ENCODE data around the gene SPSB4.

The SPSB4 gene

DNA sequence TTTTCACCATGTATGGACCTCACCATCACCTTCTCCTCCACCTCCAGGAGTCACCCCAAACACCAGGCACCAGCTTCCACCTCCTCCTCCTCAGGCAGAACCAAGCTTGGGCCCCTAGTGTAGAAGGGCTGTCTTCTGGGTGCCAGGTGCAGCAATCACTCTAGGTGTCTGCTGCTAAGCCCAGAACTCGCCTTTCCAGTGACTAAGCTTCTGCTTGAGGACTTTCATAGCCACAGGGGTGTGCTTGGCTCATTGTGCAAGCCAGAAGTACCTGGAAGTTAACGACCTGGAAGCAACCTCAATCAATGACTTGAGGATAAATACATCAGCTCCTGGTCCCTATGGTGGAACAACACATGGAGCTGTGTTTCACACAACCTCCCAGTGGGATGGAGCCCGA is 130.7 kb downstream of the SPSB4 start:
- no peaks in the 10 kb centered on the region for H3K36me3 Mint-ChIP-seq (ENCODE audit: low read depth)
- no peaks in the 10 kb centered on the region for H3K27me3 Mint-ChIP-seq
- peaks cover 13% of the 10 kb centered on the region for H3K9me3 Mint-ChIP-seq
- no peak for DNase-seq
- no peak overlapping the region for H3K27ac Mint-ChIP-seq
- H3K4me3 Mint-ChIP-seq: no peak overlapping the region
- no peaks in the 10 kb centered on the region for H3K4me1 Mint-ChIP-seq (ENCODE audit: low read depth)

DNA sequence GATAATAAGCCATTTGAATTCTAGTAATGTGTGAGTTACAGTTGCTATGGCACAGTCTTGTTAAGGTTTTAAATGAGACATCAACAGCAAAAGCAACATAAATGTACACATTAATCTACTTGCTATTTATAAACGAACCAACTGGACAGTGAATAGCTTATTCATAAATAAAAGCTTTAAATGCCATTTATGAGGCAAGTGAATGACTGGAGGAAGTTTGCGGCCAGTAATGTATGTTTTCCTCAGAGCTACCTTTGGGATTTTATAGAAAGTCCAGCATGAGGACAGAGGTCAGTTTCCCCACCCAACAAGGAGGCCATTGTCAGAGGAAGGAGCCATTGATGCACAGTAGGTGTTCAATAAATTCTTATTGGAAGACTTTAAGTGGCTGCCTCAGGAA is 132.5 kb downstream of the SPSB4 start:
- Mint-ChIP-seq H3K4me1 (ENCODE audit: low read depth) (no peaks in the 10 kb centered on the region), H3K36me3 (ENCODE audit: low read depth) (no peaks in the 10 kb centered on the region), H3K9me3 (peaks cover 13% of the 10 kb centered on the region), H3K4me3 (no peak overlapping the region), H3K27me3 (no peaks in the 10 kb centered on the region), H3K27ac (no peak overlapping the region)
- no peak for DNase-seq

DNA sequence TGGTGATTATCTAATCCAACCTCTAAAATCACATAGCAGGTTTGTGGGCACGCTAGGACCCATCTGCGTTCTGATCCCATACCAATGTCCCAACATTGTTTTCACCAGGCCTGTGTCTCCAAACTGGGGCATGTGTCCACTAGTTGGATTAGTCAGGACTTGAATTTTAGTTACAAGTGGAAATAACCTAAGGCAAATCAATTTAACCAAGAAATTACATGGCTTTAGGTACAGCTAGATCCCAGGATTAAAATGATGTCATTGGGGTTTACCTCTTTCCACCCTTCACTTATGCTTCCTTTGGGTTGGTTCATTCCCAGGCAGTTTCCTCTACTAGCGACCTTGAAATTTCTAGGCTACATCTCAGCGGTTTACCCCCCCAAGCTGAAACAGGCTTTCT is 133.3 kb downstream of the SPSB4 start:
- Mint-ChIP-seq H3K4me1 (ENCODE audit: low read depth) (no peaks in the 10 kb centered on the region), H3K27ac (no peak overlapping the region), H3K36me3 (ENCODE audit: low read depth) (no peaks in the 10 kb centered on the region), H3K27me3 (no peaks in the 10 kb centered on the region), H3K9me3 (peaks cover 12% of the 10 kb centered on the region), H3K4me3 (no peak overlapping the region)
- no peak for DNase-seq

DNA sequence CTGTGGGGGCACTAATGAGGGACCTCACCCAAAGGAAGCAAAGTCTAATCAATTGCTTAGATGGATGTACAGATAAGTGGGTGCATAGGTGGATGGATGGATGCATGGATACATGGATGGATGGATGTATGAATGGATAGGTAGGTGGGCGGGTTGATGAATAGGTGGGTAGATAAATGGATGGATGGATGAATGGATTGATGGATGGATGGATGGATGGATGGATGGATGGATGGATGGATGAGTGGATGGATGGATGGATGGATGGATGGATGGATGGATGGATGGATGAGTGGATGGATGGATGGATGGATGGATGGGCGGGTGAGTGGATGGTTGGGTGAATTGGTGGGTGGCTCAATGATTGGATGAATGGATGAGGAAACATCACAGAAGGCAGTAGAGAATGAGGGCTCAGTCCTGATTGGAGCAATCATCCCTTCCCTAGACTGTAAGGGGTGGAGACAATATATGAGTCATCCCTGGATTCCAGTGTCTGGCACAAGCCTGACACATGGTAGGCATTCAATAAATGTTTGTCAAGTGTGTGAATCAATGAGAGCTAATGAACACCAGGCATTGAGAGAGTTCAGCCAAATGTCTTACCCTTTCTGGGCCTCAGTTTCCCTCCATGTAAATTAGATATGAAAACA is 140.1 kb downstream of the SPSB4 start:
- DNase-seq: no peak
- no peak overlapping the region for H3K27ac Mint-ChIP-seq
- no peak overlapping the region for H3K4me3 Mint-ChIP-seq
- peaks cover 8% of the 10 kb centered on the region for H3K27me3 Mint-ChIP-seq
- H3K9me3 Mint-ChIP-seq: no peaks in the 10 kb centered on the region
- no peaks in the 10 kb centered on the region for H3K36me3 Mint-ChIP-seq (ENCODE audit: low read depth)
- peaks cover 14% of the 10 kb centered on the region for H3K4me1 Mint-ChIP-seq (ENCODE audit: low read depth)

DNA sequence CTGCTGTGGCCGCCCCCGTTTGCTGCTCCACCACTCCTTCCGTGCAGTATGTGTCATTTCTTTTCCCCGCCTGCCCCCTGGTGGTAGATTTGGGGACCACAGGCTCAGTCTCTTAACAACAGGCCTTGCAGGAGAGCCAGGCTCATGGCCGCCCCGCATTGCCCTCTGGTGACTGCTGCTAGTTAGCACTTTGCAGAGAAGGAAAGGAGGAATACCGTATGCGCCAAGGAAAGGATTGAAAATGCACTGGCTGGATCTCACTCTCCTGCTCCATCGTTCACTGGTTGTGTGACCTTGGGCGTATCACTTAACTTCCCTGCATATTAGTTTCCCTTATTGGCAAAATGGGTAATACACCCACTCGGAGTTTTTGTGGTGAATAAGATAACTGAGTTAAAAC is 141.2 kb downstream of the SPSB4 start:
- H3K36me3 Mint-ChIP-seq (ENCODE audit: low read depth): no peaks in the 10 kb centered on the region
- H3K27me3 Mint-ChIP-seq: peaks cover 8% of the 10 kb centered on the region
- no peak overlapping the region for H3K4me3 Mint-ChIP-seq
- DNase-seq: peak; percentile 99
- peaks cover 2% of the 10 kb centered on the region for H3K9me3 Mint-ChIP-seq
- H3K4me1 Mint-ChIP-seq (ENCODE audit: low read depth): peaks cover 14% of the 10 kb centered on the region
- no peak overlapping the region for H3K27ac Mint-ChIP-seq

DNA sequence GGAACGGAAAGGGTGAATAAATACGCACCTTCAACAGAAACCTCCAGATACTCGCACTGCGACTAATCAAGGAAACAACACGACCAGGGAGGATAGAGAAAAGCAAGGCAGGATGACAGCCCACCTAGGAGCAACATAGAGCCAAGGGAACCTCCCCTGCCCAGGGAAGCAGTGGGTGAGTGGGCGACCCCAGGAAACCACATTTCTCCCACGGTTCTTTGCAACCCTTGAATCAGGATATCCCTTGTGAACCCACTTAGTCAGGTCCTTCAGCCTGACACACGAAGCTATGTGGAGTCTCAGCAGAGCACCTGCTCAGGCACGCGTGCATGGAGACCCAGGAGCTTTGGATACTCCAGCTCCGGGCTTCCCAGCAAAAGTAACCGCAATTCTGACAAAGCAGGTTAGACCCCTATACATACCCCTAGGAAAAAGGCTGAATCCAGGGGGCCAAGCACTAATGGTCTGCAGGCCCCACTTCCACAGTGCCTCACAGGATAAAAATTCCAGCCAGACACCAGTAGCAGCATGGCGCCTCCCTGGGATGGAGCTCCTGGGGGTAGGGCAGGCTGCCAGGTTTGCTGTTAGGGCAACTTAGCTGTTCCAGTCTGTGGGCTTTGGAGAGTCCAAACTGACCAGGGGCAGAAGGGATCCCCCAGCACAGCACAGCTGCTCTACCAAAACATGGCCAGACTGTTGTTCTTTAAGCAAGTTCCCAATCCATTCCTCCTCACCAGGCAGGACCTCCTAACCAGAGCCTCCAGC is 142.1 kb downstream of the SPSB4 start:
- no peak for DNase-seq
- Mint-ChIP-seq H3K9me3 (peaks cover 2% of the 10 kb centered on the region), H3K36me3 (ENCODE audit: low read depth) (no peaks in the 10 kb centered on the region), H3K27ac (no peak overlapping the region), H3K4me3 (no peak overlapping the region), H3K4me1 (ENCODE audit: low read depth) (peaks cover 14% of the 10 kb centered on the region), H3K27me3 (peaks cover 8% of the 10 kb centered on the region)
